Measurements from ENCODE around the gene PZP. TPM values are rescaled to one million over a fixed set of nuclear protein-coding genes. Genes with fewer than 3 reads are reported as not detected.

The PZP gene
- total and polyA plus RNA-seq, 2 of the 13 experiments (the other 11 are each of a cell fraction or from before 2014, with no cell fraction given) = 0.07 to 0.89 TPM

GRCh38 chr12:9134981-9135628 lies 73.1 kb downstream of the PZP start (continued):
- TF ChIP-seq ZNF574 (CRISPR knock-in tag; IDR thresholded peaks at IDR 0.05) (peak; percentile 15; the same call in 1 of the 2 replicates), ZNF430 (CRISPR knock-in tag; IDR thresholded peaks at IDR 0.05) (no peak), MAFK (conservative IDR thresholded peaks at IDR 0.05 in 1 of 2, IDR thresholded peaks at IDR 0.05 in 1 of 2; ENCODE audit: low read length in 2 of 2) (peak; percentile 39 to 51; a peak in 2 of 4 replicates), ZFP90 (CRISPR knock-in tag; IDR thresholded peaks at IDR 0.05; ENCODE audit: borderline replicate concordance) (0 out of 2 replicates have a peak, but pooled peaks have one; percentile 9), ZNF274 (CRISPR knock-in tag; IDR thresholded peaks at IDR 0.05) (no peak), ZNF687 (CRISPR knock-in tag; IDR thresholded peaks at IDR 0.05) (peak; percentile 51), ZNF264 (CRISPR knock-in tag; IDR thresholded peaks at IDR 0.05) (peak; percentile 38; the same call in 1 of the 2 replicates), KLF13 (CRISPR knock-in tag; IDR thresholded peaks at IDR 0.05) (no peak), ZSCAN31 (CRISPR knock-in tag; IDR thresholded peaks at IDR 0.05; ENCODE audit: low read depth) (0 out of 2 replicates have a peak, but pooled peaks have one; percentile 23), JARID2 (CRISPR knock-in tag; IDR thresholded peaks at IDR 0.05; ENCODE audit: insufficient replicate concordance) (no peak), FOSL2 (CRISPR knock-in tag; IDR thresholded peaks at IDR 0.05) (peak; percentile 27; the same call in 1 of the 2 replicates), EHMT2 (IDR thresholded peaks at IDR 0.05; ENCODE audit: borderline replicate concordance, low read depth, low read length) (peak; percentile 60; the same call in 1 of the 2 replicates), RAD21 (CRISPR knock-in tag; IDR thresholded peaks at IDR 0.05) (peak; percentile 34), NCOA2 (CRISPR knock-in tag; IDR thresholded peaks at IDR 0.05) (no peak), MAFF (IDR thresholded peaks at IDR 0.05; ENCODE audit: low read depth, low read length) (0 out of 2 replicates have a peak, but pooled peaks have one; percentile 33), SSRP1 (CRISPR knock-in tag; IDR thresholded peaks at IDR 0.05) (0 out of 2 replicates have a peak, but pooled peaks have one; percentile 26), ZNF205 (CRISPR knock-in tag; IDR thresholded peaks at IDR 0.05) (0 out of 2 replicates have a peak, but pooled peaks have one; percentile 18), PCBP2 (optimal IDR thresholded peaks at IDR 0.05; ENCODE audit: low read depth, low read length, poor library complexity, severe bottlenecking) (no peak), RORA (CRISPR knock-in tag; IDR thresholded peaks at IDR 0.05) (0 out of 2 replicates have a peak, but pooled peaks have one; percentile 22), SMARCE1 (IDR thresholded peaks at IDR 0.05; ENCODE audit: borderline replicate concordance) (no peak)
- TF ChIP-seq, protein P1, sequence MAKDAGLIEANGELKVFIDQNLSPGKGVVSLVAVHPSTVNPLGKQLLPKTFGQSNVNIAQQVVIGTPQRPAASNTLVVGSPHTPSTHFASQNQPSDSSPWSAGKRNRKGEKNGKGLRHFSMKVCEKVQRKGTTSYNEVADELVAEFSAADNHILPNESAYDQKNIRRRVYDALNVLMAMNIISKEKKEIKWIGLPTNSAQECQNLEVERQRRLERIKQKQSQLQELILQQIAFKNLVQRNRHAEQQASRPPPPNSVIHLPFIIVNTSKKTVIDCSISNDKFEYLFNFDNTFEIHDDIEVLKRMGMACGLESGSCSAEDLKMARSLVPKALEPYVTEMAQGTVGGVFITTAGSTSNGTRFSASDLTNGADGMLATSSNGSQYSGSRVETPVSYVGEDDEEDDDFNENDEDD (CRISPR knock-in tag; IDR thresholded peaks at IDR 0.05; ENCODE audit: borderline replicate concordance) = no peak
